Measurements from ENCODE around the gene UNC5C.

UNC5C gene

DNA sequence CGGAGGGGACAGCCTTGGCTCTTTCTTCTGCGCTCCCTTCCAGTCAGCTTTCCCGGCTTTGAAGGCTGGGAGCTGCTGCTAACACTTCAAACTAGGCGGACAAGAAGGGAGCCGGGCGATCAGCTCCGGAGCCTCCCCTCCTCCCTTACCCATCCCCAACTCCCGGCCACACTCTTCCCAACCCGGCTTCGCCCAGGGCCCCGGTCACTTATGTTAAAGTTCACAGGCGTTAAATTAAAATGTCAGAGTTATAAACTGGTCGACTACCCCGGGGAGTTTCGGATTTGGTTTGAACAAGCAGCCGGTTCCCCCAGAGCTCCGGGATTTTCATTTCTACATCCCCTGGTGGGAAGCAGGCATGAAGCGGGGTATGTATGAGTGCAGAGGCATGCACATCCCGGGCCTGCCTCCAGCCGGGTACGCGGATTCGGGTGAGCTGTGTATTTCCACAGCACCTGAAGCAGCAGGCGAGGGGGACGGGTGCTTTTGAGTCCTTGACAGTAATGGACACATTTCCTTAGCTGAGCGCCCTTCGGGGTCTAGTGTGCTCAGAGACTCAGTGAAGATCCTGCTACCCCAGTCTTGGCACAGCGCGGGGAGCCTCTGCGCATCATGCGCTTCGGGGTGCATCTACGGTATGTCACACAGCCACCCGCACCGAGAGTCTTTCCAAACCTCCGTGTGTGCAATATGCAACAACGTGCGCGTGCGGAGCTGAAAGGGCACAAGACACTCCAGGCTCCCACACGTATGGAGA, 880 bp downstream of the UNC5C start (continued):
- TF ChIP-seq, protein P1, sequence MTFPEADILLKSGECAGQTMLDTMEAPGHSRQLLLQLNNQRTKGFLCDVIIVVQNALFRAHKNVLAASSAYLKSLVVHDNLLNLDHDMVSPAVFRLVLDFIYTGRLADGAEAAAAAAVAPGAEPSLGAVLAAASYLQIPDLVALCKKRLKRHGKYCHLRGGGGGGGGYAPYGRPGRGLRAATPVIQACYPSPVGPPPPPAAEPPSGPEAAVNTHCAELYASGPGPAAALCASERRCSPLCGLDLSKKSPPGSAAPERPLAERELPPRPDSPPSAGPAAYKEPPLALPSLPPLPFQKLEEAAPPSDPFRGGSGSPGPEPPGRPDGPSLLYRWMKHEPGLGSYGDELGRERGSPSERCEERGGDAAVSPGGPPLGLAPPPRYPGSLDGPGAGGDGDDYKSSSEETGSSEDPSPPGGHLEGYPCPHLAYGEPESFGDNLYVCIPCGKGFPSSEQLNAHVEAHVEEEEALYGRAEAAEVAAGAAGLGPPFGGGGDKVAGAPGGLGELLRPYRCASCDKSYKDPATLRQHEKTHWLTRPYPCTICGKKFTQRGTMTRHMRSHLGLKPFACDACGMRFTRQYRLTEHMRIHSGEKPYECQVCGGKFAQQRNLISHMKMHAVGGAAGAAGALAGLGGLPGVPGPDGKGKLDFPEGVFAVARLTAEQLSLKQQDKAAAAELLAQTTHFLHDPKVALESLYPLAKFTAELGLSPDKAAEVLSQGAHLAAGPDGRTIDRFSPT (tag by site-specific recombination; IDR thresholded peaks at IDR 0.05), result no peak
- TF ChIP-seq ZBTB20 (tag by site-specific recombination; IDR thresholded peaks at IDR 0.05) (peak; percentile 93), ZNF585B (tag by site-specific recombination; IDR thresholded peaks at IDR 0.05) (no peak), ZNF138 (tag by site-specific recombination; IDR thresholded peaks at IDR 0.05; ENCODE audit: borderline replicate concordance) (no peak), OSR2 (tag by site-specific recombination; IDR thresholded peaks at IDR 0.05) (no peak), ZNF560 (tag by site-specific recombination; IDR thresholded peaks at IDR 0.05; ENCODE audit: borderline replicate concordance) (no peak), ZSCAN30 (tag by site-specific recombination; IDR thresholded peaks at IDR 0.05) (no peak), WT1 (tag by site-specific recombination; IDR thresholded peaks at IDR 0.05) (no peak), ZNF248 (tag by site-specific recombination; IDR thresholded peaks at IDR 0.05) (no peak), ZNF292 (tag by site-specific recombination; IDR thresholded peaks at IDR 0.05; ENCODE audit: borderline replicate concordance, low read depth) (no peak), ZNF416 (tag by site-specific recombination; IDR thresholded peaks at IDR 0.05) (no peak), KLF9 (tag by site-specific recombination; IDR thresholded peaks at IDR 0.05; ENCODE audit: low read depth) (no peak), SP2 (tag by site-specific recombination; IDR thresholded peaks at IDR 0.05) (no peak), ZBTB17 (tag by site-specific recombination; IDR thresholded peaks at IDR 0.05) (peak; percentile 39; the same call in 1 of the 2 replicates), ZNF768 (tag by site-specific recombination; IDR thresholded peaks at IDR 0.05) (0 out of 2 replicates have a peak, but pooled peaks have one; percentile 19), PRDM1 (tag by site-specific recombination; IDR thresholded peaks at IDR 0.05) (no peak; the same call in 1 of the 2 replicates)
- TF ChIP-seq, protein P2, sequence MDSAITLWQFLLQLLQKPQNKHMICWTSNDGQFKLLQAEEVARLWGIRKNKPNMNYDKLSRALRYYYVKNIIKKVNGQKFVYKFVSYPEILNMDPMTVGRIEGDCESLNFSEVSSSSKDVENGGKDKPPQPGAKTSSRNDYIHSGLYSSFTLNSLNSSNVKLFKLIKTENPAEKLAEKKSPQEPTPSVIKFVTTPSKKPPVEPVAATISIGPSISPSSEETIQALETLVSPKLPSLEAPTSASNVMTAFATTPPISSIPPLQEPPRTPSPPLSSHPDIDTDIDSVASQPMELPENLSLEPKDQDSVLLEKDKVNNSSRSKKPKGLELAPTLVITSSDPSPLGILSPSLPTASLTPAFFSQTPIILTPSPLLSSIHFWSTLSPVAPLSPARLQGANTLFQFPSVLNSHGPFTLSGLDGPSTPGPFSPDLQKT (IDR thresholded peaks at IDR 0.05; ENCODE audit: borderline replicate concordance, low read depth, low read length), result no peak
- TF ChIP-seq, protein P3, sequence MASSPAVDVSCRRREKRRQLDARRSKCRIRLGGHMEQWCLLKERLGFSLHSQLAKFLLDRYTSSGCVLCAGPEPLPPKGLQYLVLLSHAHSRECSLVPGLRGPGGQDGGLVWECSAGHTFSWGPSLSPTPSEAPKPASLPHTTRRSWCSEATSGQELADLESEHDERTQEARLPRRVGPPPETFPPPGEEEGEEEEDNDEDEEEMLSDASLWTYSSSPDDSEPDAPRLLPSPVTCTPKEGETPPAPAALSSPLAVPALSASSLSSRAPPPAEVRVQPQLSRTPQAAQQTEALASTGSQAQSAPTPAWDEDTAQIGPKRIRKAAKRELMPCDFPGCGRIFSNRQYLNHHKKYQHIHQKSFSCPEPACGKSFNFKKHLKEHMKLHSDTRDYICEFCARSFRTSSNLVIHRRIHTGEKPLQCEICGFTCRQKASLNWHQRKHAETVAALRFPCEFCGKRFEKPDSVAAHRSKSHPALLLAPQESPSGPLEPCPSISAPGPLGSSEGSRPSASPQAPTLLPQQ (tag by site-specific recombination; IDR thresholded peaks at IDR 0.05), result no peak
- TF ChIP-seq, protein P4, sequence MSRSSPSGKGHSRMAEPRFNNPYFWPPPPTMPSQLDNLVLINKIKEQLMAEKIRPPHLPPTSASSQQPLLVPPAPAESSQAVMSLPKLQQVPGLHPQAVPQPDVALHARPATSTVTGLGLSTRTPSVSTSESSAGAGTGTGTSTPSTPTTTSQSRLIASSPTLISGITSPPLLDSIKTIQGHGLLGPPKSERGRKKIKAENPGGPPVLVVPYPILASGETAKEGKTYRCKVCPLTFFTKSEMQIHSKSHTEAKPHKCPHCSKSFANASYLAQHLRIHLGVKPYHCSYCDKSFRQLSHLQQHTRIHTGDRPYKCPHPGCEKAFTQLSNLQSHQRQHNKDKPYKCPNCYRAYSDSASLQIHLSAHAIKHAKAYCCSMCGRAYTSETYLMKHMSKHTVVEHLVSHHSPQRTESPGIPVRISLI (tag by site-specific recombination; IDR thresholded peaks at IDR 0.05), result no peak

DNA sequence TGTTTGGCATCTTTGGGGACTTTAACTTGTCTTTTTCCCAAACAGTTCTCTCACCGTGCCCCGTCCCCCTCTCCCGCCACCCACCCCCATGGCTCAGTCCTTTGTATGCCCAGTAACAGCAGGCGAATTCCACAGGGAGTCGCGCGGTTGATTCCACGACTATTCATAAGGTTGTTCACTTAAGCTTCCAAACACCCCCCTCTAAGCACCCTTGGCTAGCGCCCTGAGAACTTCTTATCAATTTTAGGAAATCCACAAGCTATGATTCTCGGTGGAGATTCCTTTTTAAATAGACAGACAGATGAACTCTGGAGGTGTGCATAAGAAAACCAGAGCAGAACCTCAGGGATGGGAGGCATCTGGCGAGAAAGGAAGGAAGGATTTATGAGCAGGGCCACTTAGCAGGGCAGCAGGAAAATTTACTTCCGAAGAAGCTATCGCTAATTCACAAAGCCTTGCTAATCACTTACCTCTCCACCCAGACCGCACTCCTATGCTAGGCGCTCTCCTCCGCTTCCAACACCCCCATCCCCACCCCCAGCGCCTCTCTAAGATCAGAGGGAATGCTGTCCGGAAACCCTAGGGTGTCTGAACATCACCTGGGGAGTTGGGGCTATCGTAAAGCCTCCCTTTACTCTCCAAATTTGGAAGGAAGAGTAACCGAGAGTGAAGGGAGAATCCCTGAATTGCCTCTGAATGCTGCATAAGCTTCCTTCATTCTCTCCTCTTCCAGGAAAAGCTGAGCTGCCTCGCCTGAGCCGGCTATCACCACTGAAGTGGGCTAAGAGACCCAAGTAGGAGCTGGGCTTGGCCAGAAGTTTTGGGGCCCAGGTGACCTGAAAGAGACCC, 1.7 kb downstream of the UNC5C start:
- ChIA-PET CTCF (interaction anchor here (1.0 to 2.9 kb wide), 3 partner anchors 17 to 381 kb away, joined by 3 to 12 read pairs (median 10); no protein-coding TSS in a partner anchor), POLR2A (interaction anchor here (2.5 kb wide), 1 partner anchor 18 kb away, joined by 10 read pairs; no protein-coding TSS in a partner anchor)
- Histone ChIP-seq H3K27ac (ENCODE audit: extremely low read depth, low read depth, low read length) (peak overlapping the region; percentile 47; the same call in 1 of the 2 replicates), H3K36me3 (ENCODE audit: control insufficient read depth in 2 of 2, insufficient read depth in 1 of 2, low read length in 2 of 2) (no peaks in the 10 kb centered on the region), H3K4me3 (ENCODE audit: low read depth, low read length) (peak overlapping the region; percentile 66), H3K4me1 (ENCODE audit: control insufficient read depth, insufficient read depth, low read length) (peaks cover 4% of the 10 kb centered on the region), H3K9me3 (ENCODE audit: control insufficient read depth, insufficient read depth, low read depth, low read length) (no peaks in the 10 kb centered on the region)
- peak; percentile 83 for TF ChIP-seq PRDM1 (tag by site-specific recombination; IDR thresholded peaks at IDR 0.05)
- no peak for TF ChIP-seq ZNF555 (tag by site-specific recombination; conservative IDR thresholded peaks at IDR 0.05)
- no peak for TF ChIP-seq REPIN1 (tag by site-specific recombination; IDR thresholded peaks at IDR 0.05; ENCODE audit: low read depth)
- TF ChIP-seq ZNF558 (tag by site-specific recombination; IDR thresholded peaks at IDR 0.05), result no peak
- TF ChIP-seq ZFP3 (tag by site-specific recombination; IDR thresholded peaks at IDR 0.05; ENCODE audit: low read depth), result no peak
- peak; percentile 33 for TF ChIP-seq ZFHX2 (tag by site-specific recombination; conservative IDR thresholded peaks at IDR 0.05)
- TF ChIP-seq SP7 (tag by site-specific recombination; IDR thresholded peaks at IDR 0.05), result no peak
- no peak for TF ChIP-seq ZNF529 (tag by site-specific recombination; IDR thresholded peaks at IDR 0.05; ENCODE audit: insufficient replicate concordance)
- TF ChIP-seq ZNF830 (tag by site-specific recombination; IDR thresholded peaks at IDR 0.05; ENCODE audit: low read depth), result no peak
- no peak for TF ChIP-seq ZNF302 (tag by site-specific recombination; IDR thresholded peaks at IDR 0.05; ENCODE audit: low read depth)
- TF ChIP-seq KLF1 (tag by site-specific recombination; IDR thresholded peaks at IDR 0.05), result no peak
- TF ChIP-seq ZXDB (tag by site-specific recombination; IDR thresholded peaks at IDR 0.05), result no peak

Measured in HEK293 (cell line).